Stimulated activated CD8-positive, alpha-beta memory T cell treated with anti-CD3 and anti-CD28 coated beads, Interleukin-2, amount 100 ng/mL, for 48 hours (primary cell): ENCODE data around the gene ADISSP.

Experiments used
- DNase-seq, 2 donors: peaks; one replicate each; pipeline ENCODE4 v3.0.0-alpha.2; 2020; ENCODE audit warnings: low read depth in 2 of 2

Gene ADISSP

DNA sequence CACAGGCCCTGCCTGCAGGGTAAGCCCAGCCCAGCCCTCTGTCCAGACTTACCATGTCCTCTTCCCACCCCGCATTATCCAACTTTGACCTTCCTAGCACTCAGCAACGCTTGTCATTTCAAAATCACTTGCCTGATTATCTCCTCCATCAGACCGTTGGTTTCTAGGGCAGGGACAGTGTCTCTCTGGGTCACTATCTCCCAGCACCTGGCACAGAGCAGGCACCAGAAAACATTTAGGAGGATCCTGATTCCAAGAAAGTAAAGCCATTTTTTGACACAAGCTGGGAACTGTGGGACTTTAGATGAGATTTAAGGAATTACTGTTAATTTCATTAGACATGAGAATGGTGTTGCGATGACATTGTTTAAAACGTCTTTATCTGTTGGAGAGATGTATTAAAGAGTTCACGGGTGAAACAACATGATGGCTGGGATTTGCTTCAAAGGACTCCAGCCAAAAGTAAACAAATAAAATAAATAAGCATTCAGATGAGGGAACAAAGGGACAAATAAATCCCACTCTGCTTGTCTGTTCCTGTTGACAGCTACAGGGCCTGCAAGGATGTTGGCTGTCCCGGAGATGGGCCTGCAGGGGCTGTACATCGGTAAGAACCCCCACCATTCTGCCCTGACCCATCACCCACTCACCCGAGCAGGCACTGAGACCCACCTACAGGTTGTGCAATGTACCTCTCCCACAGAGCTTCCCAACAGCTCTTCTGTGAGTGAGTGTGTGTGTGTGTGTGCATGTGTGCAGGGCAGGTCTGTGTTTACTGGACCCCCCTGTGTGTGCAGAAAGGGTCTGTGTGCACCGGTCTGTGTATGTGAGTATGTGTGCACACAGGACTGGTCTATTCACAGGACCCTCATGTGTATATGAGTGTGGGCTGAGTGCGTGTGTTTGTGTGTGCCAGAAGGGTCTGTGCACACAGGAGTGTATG, 29.2 kb downstream of the ADISSP start:
- no peak for DNase-seq

DNA sequence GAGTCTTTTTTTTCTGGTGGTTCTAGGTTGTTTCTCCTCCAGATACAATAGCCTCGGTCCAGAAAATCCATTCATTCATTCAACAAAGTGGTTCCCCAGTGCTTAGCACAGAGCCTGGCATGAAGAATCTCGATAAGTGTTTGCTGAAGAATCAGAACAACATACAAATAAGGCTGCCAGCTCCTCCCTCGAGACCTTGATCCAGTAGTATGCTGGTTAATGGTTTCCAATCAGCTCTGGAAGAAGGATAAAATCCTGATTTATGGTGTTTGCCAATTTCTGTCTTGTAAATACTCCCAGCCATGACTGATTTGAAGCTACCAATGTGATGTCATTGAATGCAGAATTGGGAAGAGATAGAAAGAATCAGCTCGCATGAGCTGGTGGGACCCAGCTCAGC, 31.8 kb downstream of the ADISSP start:
- DNase-seq: no peak

DNA sequence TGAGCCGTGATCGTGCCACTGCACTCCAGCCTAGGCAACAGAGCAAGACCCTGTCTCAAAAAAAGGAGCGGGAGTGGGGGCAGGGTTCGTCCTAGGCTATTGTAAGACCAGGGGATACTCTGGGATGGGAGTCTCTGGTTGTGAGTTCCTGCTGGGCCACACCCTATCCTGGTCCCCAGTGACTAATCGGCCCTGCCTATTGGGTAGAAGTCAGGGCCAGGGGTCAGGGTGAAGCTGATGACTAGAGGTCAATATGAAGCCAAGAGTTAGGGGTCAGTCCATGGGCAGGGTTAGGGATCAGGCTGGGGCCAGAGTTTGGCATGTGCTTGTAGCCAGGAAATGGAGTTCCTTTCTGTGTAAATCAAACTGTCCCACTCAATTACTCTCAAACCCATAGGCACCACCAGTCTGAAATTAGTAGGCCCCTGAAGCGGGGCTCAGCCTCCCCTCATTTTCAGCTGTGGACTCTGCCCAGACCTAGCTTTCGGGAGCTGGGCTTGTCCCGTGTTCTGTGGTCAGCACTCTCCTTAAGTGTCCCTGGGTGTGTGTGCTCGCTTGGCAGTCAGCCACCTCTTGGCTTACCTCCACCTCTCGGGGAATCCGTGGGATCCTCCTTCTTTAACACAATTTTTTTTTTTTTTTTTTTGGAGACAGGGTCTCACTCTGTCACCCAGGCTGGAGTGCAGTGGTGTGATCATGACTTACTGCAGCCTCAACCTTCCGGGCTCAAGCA, 33.3 kb downstream of the ADISSP start:
- no peak for DNase-seq

DNA sequence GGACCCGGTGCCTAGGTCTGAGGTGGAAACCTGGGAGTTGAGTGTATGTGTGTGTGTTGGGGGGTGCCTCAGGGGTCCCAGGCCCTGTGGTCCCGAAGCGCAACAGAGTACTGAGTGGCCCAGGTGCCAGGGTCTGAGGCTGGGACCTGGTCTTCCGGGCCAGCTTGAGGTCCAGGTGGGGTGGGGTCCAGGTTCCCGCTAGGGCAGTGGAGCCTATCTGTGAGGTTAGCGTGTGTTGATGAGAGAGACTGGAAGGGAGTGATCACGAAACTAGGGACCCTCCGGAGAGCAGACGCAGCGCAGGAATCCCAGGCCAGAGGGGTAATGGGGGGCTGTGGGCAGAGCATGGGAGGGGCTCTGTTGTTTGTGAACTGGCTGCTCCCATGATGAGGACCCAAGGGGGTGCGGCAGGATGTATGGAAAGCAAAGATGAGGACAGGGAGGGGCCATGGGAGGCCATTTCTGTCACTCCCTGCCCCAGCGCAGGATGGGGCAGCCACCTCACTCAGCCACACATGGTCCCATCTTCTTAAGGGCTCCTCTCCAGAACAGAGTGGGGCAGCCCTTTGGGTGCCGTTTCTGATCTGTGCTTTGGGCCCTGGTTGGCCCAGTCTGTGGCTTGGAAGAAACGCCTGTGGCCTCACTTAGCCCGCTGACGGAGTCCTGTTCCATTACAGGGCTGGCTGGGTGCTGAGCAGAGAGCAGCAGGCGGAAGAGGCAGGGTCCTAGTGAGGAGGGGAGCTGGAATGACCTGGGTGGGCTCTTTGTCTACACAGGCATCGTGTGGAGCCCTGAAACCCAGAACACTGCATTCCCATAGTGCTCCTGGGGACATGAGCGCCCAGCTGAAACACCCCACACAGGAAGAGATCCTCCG, 34.2 kb downstream of the ADISSP start:
- DNase-seq: no peak

DNA sequence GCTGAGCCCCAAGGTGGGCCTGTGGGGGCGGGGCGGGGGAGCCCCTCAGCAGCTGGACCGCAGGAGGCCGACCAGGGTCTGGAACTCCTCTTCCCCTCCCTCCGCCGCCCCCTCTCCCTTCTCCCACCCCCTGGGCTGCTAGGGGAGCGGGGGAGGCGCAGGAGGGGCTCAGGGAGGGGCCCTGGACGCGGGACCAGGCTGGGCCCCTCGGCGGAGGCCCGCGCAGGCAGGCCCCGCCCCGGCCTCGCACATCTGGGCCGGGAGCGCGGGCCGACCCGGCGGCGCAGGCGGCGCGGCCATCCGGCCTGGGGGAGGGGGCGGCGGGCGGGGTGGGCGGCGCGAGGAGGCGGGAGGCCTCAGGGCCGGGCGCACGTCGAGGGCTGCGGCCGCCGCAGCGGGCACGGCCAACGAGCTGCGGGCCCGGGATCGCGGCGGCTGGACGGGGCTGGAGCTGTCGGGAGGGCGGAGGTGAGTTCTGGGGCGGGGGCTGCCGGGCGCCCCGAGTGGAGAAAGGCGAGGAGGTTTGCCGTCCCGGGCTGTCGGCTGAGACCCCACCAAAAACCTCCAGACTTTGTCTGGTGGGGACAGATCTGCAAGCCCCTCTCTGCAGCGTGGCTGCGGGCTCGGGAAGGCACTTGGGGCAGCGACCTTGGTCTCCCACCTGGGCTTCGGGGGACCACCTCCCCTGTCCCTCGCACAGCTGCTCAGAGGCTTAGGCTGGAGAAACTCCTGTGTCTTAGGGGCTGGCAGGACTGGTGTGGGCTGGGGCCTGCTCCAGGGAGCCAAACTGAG, 35.0 kb downstream of the ADISSP start, which contains the start of gene HSPA12B:
HSPA12B (plus strand) TSS at position 359 of the 792 bp plus-strand sequence. CDS start 5,990 bp downstream, outside the sequence.
- DNase-seq: no peak

DNA sequence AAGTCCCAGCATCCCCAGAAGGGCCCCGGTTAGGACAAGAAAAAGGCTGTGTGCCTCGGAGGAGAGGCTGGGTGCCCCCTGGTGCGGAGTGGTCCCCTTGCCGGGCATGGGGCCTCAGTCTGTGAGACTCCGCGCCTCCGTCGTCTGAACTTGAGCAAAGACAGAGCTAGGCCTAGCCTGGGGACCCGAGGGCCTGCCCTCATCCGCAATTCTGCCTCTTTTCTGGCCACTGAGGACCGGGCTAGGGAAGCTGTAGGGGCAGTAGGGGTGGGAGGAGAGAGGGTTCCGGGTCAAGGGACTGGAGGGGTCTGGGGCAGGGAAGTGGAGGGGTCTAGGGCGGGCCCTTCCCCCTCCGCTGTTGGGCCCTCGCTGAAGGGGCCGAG, 35.6 kb downstream of the ADISSP start:
- DNase-seq: no peak

DNA sequence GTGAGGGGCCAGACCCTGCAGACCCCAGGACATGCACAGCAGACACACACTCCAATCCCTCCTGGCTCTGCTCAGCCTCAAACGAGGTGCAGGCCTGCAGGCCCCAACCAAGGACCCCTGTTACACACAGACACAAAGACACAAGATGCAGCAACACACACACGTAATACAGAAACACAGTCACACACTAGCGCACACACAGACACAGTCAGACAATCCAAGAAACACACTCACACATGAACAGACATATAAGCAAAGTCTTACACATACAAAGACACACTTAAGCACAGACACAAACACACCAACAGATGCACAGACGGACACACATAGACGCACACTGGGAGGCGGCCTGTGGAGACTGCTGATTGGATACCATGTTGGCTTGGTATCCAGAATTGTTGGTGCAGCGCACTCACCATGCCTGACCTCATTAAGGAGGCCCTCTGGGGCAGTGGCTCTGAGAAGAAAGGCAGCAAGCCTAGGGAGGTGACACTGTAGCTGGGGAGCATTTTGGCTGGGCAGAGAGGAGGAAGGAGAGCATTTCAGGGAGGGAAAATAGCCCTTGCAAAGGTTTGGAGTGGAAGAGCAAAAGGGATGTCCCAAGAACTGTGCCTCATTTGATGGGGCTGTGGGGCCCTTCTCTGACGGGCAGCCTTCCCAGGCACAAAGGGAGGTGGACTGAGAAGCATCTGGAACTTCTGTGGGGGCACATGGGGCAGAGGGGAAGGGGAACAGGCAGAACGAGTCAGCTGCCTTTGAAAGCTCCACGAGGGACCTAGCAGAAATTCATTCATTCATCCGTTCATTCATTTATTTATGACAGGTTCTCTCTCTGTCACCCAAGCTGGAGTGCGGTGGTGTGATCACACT, 36.5 kb downstream of the ADISSP start:
- no peak for DNase-seq

DNA sequence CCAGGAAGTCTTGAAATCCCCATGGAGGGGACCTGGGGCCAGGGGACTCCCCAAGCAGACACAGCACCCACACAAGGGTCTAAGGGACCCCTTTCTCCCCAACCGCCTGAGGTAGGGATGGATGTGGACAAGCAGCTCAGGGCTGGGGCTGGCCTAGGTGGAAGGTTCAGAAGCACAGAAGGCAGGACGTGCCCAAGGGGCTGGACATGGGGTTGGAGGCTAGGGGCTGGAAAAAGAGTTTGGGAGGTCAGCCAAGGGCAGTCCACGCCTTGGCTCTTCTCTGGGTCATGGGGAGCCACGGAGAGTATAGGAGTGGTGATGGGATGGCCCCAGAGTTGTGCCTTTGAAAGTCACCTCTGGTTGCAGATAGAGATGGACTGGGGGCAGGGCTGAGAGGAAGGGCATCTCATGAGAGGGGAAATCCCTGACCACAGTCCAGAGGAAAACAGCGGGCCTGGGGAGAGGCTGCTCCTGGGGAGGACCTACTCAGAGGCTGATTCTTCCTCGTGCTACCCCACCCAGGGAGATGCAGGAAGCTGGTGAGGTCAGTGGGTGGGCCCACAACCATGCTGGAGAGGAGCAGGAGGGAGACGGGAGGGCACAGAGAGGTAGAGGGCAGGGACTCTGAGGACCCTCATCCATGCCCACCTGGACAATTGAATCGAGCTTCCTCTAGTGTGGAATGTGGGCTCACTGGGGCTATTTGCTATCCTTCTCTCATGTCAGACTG, 37.6 kb downstream of the ADISSP start:
- DNase-seq: no peak

DNA sequence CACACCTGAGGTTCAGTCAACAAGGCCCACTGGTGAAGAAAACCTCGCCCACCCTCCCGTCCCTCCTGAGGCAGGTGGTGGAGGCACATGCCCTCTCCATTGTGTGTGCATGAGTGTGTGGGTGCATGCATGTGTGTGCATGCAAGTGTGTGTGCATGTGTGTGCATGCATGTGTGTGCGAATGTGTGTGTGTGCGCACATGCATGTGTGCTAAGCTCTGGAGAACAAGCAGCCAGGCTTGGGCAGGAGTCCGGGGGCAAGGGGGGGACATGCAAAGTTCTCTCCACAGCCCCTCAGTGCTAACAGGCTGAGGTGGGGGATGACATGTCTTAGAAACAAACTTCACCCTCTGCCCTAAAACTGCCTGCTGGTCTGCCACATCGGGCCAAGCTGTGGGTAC, 38.2 kb downstream of the ADISSP start:
- no peak for DNase-seq

DNA sequence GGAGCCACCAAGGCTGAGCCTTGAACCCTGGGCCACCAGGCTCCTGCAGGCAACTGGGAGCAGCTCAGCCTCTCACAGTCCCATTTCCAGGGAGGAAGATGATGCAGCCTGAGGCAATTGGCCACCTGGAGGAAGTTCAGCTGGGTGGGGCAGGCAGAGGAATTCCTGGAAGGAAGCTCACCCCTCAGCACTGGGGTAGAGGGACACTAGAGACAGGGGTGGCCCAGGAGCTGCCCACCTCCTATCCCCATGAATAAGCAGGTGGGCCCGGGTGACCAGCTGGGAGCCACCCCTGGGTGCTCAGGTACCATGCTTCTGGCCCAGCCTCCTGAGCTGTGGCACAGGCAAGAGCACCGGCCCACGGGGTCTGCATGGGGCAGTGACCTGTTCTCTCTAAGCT, 38.7 kb downstream of the ADISSP start:
- no peak for DNase-seq

DNA sequence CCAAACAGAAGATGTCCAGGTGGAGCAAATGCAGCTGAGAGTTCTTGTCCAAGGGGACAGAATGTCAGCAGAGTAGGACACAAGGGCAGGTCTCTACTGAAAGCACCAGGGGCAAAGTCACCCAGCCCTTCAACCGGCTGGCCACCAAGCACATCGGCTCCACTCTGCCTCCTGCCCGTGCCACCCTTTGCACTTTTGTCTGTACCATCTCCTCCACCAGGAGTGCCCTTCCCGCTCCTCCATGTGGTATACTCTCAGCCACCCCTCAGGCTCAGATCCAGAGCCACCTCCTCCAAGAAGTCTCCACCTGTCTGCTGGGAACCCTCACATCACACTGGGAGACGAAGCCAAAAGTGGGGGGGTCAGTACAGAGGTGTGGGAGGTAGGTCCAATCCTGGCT, 39.2 kb downstream of the ADISSP start:
- DNase-seq: no peak

DNA sequence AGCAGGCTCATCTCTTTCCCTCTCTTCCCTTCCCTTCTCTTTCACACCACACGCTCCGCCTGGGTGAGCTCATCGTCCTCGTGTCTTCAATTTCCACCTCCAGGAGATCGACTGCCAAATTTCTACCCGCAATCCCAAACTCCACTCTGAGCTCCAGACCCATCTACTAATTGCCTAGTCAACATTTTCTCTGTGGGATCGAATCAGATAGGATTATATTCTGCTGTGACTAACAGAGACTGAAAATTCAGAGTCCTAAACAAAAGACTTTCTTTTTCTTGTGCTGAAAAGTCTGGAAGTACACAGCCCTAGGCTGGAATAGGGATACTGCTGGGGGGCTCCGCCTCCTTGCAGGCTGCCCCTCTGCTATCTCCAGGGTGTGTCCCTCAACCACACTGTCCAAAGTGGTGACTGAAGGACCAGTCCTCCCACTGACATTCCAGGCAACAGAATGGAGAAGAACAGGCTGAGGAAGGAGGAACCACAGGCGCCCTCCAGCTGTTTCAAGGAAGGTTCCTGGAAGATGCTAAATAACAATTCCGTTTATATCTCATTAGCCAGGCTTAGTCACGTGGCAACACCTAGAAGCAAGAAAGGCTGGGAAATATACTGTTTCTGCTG, 40.0 kb downstream of the ADISSP start:
- no peak for DNase-seq

DNA sequence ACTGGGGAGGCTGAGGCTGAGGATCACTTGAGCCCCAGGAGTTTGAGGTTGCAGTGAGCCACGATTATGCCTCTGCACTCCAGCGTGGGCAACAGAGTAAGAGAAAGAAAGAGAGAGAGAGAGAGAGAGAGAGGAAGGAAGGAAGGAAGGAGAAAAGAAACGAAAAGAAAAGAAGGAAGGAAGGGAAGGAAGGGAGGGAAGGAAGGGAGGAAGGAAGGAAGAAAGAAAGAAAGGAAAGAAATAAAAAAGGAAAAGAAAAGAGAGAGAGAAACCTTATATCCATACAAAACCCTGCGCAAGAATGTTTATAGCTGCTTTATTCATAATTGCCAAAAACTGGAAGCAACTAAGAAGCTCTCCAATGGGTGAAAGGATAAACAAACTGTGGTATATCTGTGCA, 43.2 kb downstream of the ADISSP start:
- no peak for DNase-seq

DNA sequence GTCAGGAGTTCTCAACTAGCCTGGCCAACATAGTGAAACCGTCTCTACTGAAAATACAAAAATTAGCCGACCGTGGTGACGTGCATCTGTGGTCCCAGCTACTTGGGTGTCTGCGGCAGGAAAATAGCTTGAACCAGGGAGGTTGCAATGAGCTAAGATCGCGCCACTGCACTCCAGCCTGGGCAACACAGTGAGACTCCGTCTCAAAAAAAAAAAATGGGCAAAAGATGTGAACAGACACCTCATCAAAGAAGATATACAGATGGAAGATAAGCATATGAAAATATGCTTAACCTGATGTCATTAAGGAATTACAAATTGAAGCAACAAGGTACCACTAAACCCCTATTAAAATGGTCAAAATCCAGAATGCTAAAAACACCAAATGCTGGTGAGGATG, 44.3 kb downstream of the ADISSP start:
- DNase-seq: no peak

DNA sequence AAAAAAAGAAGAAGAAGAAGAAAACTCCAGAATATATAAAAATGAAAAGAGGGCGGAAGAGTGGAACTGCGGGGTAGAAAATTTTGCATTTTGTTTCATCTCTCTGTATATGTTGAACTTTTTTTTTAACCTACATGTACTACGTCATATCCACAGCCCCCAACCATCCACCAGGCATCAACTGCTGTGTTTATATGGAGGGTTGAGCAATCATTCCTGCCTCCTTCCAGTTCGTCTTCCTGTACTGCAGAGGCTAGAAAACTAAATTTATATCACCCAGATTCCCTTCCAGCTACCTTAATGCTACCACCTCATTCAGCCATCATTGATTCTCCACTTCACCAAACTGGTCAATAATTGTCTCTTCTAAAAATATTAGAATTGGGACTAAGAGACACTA, 45.6 kb downstream of the ADISSP start:
- no peak for DNase-seq

DNA sequence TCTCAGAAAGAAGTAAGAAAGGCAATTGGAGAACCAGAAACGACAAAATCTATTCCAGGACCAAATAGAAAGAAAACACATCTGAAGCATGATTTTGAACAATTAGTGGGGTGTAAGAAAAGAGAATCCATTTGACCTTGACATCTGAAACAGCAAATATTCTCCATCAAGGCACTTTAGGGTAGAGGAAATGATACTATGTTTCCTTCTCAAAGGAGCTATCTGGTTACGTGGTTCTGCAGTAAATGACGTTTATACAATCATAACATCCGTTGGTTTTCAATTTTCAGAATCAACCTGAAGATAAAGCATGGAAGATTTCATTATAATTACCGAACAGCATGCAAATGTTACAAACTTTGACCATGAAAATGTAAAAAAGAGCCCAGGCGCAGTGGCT, 46.9 kb downstream of the ADISSP start:
- no peak for DNase-seq

DNA sequence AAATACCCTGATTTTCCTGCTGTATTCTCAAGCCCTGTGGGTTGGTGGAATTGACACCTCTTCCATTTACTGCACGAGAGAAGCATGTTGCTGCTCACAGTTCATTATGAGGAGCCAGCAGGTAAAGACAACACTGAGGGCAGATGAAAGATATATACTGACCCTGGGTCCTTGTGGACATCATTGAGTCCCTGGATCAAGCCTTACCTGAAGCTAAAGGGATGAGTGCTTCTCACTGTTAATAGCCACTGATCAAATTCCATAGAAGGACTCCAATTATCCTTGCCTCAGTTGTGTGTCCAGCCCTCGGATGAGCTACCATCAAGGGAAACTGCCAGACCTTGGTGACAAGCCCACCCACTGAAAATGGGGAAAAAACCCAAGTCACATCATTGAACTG, 47.5 kb downstream of the ADISSP start:
- no peak for DNase-seq

DNA sequence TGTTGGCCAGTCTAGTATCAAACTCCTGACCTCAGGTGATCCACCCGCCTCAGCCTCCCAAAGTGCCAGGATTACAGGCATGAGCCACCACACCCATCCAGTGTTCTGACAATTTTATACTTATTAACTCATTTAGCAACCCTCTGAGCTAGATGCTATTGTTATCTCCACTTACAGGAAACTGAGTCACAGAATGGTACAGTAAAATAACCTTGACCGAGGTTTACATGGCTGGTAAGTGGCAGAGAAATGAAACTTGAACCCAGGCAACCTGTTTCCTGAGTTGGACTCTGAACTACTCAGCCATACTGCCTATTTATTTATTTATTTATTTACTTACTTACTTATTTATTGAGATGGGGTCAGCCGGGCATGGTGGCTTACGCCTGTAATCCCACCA, 48.5 kb downstream of the ADISSP start:
- no peak for DNase-seq

DNA sequence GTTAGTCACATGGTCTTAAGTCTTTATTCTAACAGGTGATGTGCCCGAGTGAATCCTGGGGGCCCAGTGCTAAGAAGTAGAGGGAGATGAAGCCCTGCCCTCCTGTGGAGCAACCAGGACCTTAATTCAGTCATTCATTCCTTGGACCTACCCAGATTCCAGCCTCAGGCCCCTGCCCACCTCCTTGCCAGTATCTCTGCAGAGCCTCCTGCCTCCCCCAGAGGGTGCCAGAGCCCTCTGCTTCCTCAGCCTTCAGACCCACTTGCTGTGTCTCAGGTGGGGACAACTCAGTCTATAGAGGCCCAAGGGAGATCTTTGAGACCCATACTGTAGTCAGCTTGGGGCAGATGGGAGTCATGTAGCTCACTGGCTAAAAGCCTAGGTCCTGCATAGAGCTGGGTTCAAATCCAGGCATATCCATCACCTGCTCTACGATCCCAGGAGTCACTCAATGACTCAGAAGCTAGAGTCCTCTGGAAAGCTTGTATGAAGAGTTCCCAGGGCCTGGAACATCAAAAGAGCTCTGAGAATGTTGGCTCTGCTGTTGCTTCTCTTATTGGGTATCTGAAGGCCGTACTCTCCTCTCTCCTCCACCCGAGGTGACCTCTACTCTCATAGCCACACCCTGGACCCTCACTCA, 51.2 kb downstream of the ADISSP start:
- DNase-seq: peak in 1 of 2 donors; percentile 19
